HG02938 (cell line): Measurements from ENCODE around the gene LIG4.
"Not testable (repeated sequence)": the region's sequence is repeated elsewhere in the genome, so short reads cannot be mapped to it uniquely, and the experiment has no call there.

Experiments used
- ATAC-seq: cut with Tn5 transposase; IDR thresholded peaks from one replicate; pipeline ENCODE4 v1.9.1; 2021; ENCODE audit warnings: mild to moderate bottlenecking, moderate library complexity; ENCODE audit not compliant: unreplicated experiment

The LIG4 gene

DNA sequence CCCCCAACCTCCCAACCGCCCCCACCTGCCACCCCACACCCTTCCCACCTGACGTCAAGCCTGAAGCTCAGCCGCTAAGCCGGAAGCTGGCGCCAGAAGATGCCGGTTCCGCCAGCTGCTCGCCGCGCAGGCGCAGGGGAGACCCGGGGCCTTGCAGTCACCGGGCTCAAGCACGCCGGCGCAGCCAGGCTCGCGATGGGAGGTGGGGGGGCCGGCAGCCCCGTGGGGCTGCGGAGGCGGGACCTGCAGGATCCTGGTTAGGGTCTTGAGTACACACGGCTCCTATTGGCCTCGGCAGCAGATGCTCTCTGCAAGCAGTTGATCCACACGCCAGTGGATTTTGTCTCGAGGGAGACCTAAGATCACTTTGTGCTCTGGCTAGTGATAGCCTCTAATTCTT is at the start of gene LIG4:
LIG4 (minus strand) TSS at position 101 of the 400 bp plus-strand sequence. CDS start 4,268 bp downstream, outside the sequence.
- peak; percentile 53 for ATAC-seq

- ATAC-seq, result no peak
Measured at GRCh38 chr13:108263621-108264355, 48.5 kb upstream of the LIG4 start.

- no peak for ATAC-seq
Measured at GRCh38 chr13:108257248-108257647, 41.9 kb upstream of the LIG4 start.

GRCh38 chr13:108249150-108249549 is 33.8 kb upstream of the LIG4 start:
- peak; percentile 53 for ATAC-seq

GRCh38 chr13:108230377-108230776 is 15.0 kb upstream of the LIG4 start:
- no peak for ATAC-seq

DNA sequence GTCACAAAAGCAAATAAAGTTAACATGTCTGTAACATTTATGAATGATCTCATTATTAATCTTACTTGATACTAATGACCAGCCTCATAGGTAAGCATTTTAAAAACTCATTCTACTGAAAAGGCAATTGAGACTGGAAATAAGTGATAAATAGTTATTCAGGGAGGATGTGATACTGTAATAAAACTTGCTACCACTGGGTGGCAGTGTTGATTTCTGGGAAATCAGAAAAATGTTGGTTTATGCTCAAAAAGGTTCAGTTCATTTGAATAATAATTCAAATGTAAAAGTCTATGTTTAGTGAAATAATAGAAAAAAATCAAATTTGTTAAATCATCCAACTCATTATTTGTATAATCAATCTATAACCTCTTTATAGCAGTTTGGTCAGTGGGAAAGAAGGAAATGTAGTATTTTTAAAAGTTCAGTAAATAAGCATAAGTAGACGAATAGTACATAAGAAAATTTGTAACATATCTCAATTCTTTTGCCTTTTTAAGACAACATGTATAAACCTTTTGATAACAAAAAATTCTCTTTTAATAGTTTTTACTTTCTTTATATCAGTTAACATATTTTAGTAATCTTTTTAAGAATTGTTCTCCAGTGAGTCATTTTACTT is 12.4 kb upstream of the LIG4 start:
- no peak for ATAC-seq

DNA sequence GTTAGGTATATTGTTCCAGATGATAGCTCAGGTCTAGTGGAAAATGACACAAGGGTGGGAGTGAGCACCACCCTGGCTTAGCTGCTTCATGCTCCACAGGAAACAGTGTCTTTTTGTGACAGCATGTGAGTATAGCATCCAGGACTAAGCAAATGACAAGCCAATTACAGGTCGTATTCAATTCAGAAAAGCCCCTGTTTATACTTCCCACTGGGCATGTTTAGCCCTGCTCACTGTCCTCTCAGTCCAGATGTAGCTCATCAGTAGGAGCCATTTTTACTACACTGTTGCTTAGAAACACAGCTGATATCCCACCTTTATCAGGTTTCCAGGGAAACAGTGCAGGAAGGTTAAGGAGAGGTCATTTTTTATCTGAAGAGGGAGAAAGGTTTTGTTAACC is 10.8 kb upstream of the LIG4 start:
- ATAC-seq, result peak; percentile 22

DNA sequence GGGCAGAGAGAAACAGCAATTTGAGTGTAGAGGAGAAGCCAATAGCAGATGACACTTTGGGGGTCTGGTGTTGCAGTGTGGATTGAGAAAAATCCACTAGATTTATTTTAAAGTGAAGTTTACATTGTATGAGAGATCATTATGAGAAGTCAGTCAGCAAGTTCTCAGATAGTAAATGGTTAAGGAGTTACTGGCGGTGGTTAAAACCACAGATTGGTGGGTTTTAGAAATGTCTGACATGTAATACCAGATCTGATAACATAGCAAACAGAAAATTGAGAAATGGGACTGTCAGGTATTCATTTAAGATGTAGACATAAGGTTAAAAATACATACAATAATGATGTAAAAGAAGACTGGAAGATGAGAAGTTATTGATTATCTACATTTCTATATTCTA is 10.1 kb upstream of the LIG4 start:
- peak; percentile 66 for ATAC-seq

DNA sequence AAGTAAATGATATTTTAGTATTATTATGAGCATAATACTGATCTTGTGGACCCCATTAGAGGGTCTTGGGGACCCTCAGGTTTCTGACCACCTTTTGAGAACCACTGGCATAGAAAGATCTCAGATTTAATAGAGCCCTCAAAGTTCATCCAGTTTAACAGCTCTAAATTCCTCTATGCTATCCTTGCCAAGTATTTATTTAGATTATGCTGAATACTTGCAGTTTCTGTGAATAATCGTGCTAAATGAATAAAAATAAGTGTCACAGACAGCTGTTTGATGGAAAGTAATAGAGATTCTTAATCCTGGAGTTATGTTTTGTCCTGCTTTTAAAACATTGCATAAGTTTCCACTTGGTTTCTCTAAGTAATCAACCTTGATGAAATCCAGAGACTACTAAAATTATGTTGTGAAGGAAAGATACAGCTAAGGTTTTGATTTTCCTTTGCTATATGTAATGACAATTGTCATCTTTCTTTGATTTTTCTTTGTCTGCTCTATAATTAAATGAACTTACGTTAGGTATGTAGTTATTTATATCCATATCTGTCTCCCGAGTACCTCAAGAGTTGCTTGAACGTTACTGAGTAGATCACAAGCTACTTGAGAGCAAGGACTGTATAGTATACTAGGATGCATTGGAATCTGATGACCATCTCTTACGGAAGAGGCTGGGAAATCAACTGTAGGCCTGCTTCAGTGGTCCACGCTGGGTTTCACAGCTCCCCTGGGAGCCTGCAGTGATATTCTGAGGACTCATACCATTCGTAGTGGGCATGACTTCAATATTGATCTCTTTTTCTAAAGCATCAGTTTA is 8.6 kb upstream of the LIG4 start:
- no peak for ATAC-seq

DNA sequence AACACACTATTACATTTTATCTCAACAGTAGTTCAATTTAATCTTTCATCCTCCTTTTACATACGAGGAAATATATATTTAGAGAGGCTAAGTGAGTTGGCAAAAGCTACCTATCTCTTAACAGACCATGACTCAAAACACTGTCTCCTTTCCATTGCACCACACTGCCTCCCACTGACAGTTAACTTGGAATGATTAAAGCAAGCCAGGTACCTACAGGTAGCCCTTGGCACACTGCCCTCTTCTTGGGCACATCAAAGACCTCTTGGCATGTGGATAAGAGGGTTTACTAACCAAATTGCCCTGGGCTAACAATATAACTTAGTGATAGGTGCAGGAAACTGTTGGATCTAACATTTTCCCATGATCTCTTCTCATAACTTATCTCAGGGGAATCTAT is 4.7 kb upstream of the LIG4 start:
- no peak for ATAC-seq

DNA sequence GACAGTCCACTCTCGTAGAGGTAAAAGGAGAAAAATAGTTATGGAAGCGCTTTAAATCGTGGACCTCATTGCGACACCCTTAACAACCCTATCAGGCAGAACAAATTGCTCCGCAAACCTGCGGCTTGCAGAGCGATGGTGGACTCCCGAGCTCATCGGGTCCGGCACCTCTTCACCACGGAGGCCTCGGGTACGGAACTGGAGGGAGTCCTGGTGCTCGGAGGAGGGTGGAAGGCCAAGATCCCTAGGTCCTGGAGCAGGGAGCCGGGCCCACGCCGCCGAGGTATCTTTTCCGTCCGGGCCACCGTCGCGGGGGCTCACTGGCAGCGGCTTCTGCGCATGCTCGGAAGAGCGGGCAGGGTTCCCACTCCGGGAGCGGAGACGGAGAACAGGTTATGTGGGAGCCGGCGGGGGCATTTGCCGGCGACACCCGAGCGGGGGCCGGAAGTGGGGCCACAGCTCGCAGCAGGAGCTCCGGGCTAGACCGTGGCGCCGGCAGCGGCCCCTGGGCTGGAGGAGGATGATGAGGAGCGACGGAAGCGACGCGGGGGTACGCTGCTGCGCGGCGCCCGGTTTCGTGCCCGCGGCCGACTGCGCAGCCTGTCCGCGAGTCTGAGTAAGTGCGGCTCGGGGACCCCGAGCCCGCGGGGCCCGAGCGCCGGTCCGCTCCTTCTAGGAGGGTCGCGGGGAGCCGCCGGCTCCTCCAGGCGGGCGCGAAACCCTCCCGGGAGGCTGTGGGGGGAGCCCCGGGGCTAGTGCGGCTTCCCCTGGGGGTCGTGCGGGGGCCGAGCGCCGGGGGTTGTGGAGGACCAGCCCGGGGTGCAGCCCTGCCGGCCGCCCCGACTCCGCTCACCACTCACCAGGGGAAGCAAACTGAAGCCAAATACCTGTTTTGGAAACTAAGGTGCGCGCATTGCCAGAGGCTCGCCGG is 3.0 kb upstream of the LIG4 start, which contains the start of gene ABHD13:
ABHD13 (plus strand) TSS at position 349 of the 931 bp plus-strand sequence. CDS start 10,827 bp downstream, outside the sequence.
- peak; percentile 73 for ATAC-seq

DNA sequence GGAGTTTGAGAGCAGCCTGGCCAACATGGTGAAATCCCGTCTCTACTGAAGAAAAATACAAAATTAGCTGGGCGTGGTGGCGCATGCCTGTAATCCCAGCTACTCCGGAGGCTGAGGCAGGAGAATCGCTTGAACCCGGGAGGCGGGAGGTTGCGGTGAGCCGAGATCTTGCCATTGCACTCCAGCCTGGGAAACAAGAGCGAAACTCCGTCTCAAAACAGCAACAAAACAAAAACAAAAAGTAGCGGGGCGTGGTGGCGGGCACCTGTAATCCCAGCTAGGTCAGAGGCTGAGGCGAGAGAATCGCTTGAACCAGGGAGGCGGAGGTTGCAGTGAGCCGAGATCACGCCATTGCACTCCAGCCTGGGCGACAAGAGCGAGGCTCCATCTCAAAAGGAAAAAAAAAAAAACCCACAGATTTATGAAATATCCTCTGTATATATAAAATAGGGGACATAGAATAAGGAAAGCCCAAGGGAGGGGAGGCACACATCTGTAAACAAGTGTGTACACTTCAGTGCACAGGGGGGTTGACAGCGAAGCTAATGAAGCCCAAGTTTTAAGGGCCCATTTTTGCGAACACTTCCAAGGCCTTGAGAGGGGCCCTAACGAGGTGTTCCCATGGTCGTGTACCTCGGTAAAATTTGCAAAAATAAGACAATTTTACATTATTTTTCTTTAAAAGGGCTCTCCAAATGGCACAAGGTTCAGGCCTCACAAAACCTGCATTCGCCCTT is 2.1 kb upstream of the LIG4 start:
- ATAC-seq, result not testable (repeated sequence)

- no peak for ATAC-seq
Measured at GRCh38 chr13:108214441-108215271, 680 bp downstream of the LIG4 start.

DNA sequence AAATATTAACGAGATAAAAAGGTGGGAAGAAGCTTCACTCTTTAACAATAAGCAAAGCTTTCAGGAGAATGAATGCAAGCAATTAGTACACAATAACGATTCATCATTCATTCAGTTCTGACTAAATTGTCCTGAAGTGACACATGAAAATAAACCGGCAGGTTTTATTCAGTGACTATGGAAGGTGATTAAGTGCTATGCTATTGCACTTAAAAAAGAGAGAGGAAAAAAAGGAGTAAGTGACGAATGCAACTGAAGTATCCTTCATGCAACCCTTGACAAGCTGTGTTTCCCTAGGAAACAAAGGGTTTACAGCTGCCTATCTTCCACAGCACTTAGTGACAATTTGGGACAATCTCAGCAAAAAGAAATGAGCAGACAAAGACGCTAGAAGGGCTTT is 1.4 kb downstream of the LIG4 start:
- ATAC-seq, result no peak

DNA sequence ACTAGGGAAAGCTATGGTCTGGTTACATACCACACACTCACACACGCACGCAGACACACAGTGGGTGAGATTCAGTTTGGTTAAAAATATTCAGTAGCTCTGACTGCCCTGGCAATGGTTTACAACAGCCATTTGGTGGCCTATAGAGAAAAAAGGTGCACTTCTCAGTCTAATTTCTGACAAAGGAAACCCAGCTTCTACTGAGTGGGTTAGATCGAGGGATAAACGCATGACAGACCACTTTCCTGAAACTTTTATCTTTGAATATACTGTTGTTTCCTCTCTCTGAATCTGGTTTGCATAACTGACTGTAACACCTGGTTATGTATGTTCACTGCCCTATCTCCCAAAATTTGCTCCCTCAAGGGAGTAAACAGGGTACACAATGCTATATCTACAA is 2.5 kb downstream of the LIG4 start:
- ATAC-seq, result peak; percentile 39

- ATAC-seq, result no peak
Measured at GRCh38 chr13:108210551-108210950, 4.8 kb downstream of the LIG4 start.

- no peak for ATAC-seq
Measured at GRCh38 chr13:108200781-108201398, 14.4 kb downstream of the LIG4 start.

- ATAC-seq, result no peak
Measured at GRCh38 chr13:108195861-108196260, 19.5 kb downstream of the LIG4 start.
